Body of pancreas (tissue), 4 donors: Measurements from ENCODE around the gene MYCL. TPM values are rescaled to one million over a fixed set of nuclear protein-coding genes. Genes with fewer than 3 reads are reported as not detected.
A peak's percentile ranks its signal among the peaks of the same experiment; 100 is the strongest.

ENCODE experiments used
- ATAC-seq: fragments of 150-250 bp; one replicate; pipeline ENCODE4 v1.9.1; 2016
- DNase-seq, 4 donors: peaks; one replicate each; pipeline ENCODE4 v3.0.0-alpha.2; 2019
- H3K27ac ChIP-seq, 4 donors: fragments of 200-600 bp; sonication (generic); 1 replicate in 3 of 4; 2 replicates in 1 of 4; pipeline versions ENCODE4 v1.5.1 to v1.6.1; 2016 to 2019; ENCODE audit warnings: mild to moderate bottlenecking in 1 of 4, mixed read lengths in 1 of 4, moderate library complexity in 1 of 4
- H3K27me3 ChIP-seq, 2 donors: fragments of 200-600 bp; sonication (generic); one replicate each; pipeline ENCODE4 v1.6.0; 2016; ENCODE audit warnings: mild to moderate bottlenecking in 1 of 2
- H3K36me3 ChIP-seq, 2 donors: fragments of 200-600 bp; sonication (generic); replicated peaks in 1 of 2; 2 replicates each; pipeline ENCODE4 v1.5.1; 2016; ENCODE audit warnings: low read depth in 2 of 2; ENCODE audit not compliant: insufficient read depth in 1 of 2
- H3K4me1 ChIP-seq: fragments of 200-600 bp; sonication (generic); one replicate; pipeline ENCODE4 v1.6.0; 2016
- H3K4me3 ChIP-seq, 2 donors: fragments of 200-600 bp; sonication (generic); 1 replicate in 1 of 2; 2 replicates in 1 of 2; pipeline ENCODE4 v1.5.1; 2016 to 2019
- H3K9me3 ChIP-seq, 3 donors: fragments of 200-600 bp; sonication (generic); 1 replicate in 2 of 3; 2 replicates in 1 of 3; pipeline ENCODE4 v1.5.1; 2016
- POLR2A ChIP-seq, 3 donors: fragments of 450-650 bp; IDR thresholded peaks; one replicate each; pipeline ENCODE4 v1.6.1; 2016; ENCODE audit warnings: antibody characterized with exemption in 3 of 3, mild to moderate bottlenecking in 2 of 3
- WGBS, 2 donors: methylation state at CpG; one replicate each; pipeline ENCODE4 v1.1.5; 2017; 5-methylcytosine and 5-hydroxymethylcytosine counted together
- intact Hi-C: fragments of 100-400 bp; cut with DNase I; formaldehyde crosslinking; loops from one replicate; pipeline ENCODE4 v1.15.1; 2023
- total RNA-seq, 2 donors: library from RNA; depleted of rRNA; stranded (reverse); fragments of >200 nt; gene quantifications; one replicate each; pipeline ENCODE4 v1.1.0, GENCODE V29; 2016
- TF ChIP-seq, protein P1 (sequence below), 7 experiments: fragments of 450-650 bp in 4 of 7; fragments of 200-600 bp in 3 of 7; sonication (generic) in 3 of 7; IDR thresholded peaks; one replicate each; pipeline ENCODE4 v1.5.1; 2016 to 2019; ENCODE audit warnings: antibody characterized with exemption in 7 of 7

MYCL gene
- total RNA-seq, 2 donors from 2014 or later: 28.3 to 33.0 TPM

DNA sequence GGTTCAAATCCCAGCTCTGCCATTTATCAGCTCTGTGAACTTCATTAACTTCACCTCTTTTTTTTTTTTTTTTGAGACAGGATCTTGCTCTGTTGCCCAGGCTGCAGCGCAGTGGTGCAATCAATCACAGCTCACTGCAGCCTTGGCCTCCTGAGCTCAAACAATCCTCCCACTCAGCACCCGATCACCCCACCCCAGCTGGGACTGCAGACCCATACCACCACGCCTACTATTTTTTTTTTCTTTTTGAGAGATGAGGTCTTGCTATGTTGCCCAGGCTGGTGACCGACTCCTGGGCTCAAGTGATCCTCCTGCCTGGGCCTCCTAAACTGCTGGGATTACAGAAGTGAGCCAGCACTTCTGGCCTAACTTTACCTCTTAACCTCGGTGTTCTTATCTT lies 16.2 kb downstream of the MYCL start:
- intact Hi-C loops: no loop called here
- TF ChIP-seq, protein P1, sequence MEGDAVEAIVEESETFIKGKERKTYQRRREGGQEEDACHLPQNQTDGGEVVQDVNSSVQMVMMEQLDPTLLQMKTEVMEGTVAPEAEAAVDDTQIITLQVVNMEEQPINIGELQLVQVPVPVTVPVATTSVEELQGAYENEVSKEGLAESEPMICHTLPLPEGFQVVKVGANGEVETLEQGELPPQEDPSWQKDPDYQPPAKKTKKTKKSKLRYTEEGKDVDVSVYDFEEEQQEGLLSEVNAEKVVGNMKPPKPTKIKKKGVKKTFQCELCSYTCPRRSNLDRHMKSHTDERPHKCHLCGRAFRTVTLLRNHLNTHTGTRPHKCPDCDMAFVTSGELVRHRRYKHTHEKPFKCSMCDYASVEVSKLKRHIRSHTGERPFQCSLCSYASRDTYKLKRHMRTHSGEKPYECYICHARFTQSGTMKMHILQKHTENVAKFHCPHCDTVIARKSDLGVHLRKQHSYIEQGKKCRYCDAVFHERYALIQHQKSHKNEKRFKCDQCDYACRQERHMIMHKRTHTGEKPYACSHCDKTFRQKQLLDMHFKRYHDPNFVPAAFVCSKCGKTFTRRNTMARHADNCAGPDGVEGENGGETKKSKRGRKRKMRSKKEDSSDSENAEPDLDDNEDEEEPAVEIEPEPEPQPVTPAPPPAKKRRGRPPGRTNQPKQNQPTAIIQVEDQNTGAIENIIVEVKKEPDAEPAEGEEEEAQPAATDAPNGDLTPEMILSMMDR (IDR thresholded peaks at IDR 0.05): no peak
- no peak for TF ChIP-seq POLR2A (IDR thresholded peaks at IDR 0.05)
- ATAC-seq (no peak), DNase-seq (no peak)
- no peaks in the 10 kb centered on the region for H3K9me3 ChIP-seq
- H3K4me3 ChIP-seq: no peak overlapping the region
- no peak overlapping the region for H3K27ac ChIP-seq
- 77 to 82% methylated on average over 5 of the region's 5 CpGs for WGBS, 2 donors
- H3K27me3 ChIP-seq: no peaks in the 10 kb centered on the region
- no peaks in the 10 kb centered on the region for H3K36me3 ChIP-seq
- peaks cover 24% of the 10 kb centered on the region for H3K4me1 ChIP-seq

DNA sequence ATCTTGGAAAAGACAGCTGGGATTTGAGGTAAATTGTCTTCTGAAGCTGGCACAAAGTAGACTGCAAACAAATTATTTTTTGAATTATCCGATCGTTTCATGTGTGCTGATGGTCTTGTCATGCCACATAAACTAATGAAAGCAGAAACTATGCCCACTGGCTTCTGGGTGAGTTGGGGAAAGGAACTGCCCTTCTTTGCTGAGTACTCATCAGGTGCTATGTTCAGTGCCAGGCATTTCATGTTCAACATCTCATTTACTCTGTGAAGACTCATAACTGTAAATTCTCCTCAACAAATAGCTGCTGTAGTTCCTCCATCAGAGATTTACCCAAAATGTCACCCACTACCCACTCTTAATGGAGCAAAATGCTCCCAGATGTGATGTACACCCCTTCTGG lies 19.6 kb downstream of the MYCL start:
- ATAC-seq (no peak), DNase-seq (no peak)
- TF ChIP-seq, protein P1 (IDR thresholded peaks at IDR 0.05): no peak
- TF ChIP-seq POLR2A (IDR thresholded peaks at IDR 0.05): no peak
- Histone ChIP-seq H3K36me3 (no peaks in the 10 kb centered on the region), H3K4me3 (peak overlapping the region; percentile 63 to 99), H3K27ac (no peak overlapping the region), H3K27me3 (no peaks in the 10 kb centered on the region), H3K9me3 (no peaks in the 10 kb centered on the region), H3K4me1 (peaks cover 47% of the 10 kb centered on the region)
- 22 to 29% methylated on average over 2 of the region's 2 CpGs for WGBS, 2 donors
- intact Hi-C loops: no loop called here

DNA sequence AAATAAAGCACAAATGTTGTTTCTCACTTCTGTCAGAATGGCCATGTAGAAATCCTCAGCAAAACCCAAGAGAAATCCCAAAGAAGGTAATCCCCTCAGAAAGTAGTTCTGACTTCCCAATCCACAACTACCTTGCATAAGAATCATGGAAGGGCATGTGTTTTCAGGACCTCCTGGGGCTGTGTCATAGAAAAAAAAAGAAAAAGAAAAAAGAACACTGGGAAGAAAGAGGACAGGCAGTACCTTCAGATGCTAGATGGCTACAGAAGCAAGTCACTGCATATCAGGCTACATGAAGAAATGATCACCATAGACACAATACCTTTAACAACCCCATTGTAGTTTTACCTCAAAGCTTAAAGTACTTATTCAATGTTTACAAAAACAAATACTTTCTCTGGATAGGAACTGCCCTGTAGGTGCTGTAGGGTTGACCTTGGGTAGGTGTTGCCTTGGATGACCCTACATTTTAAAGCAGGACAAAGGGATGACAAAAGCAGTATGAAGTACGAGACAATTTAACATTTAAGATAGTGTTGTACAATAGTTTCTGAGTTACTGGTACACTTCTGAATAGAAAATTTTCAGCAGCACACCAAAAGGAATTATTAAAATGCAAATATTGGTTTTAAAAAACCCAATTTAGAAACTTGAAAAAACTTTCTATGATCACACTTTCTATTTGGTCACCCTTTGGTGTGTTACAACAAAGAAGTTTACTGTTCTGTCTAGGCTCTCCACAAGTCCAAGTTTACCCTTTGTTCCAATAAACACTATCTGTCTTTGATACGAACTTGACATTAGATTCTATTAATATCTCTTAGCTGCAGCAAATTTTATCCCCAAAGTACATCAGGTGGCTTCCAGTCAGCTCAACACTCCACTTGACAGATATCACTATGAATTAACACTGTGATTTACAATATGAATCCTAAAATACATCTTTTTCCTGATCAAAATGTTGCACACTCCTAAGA lies 23.4 kb downstream of the MYCL start:
- intact Hi-C loops: no loop called here
- Histone ChIP-seq H3K4me1 (peaks cover 46% of the 10 kb centered on the region), H3K36me3 (no peaks in the 10 kb centered on the region), H3K27me3 (no peaks in the 10 kb centered on the region), H3K27ac (peak overlapping the region in 2 of 4 donors; percentile 15 to 48), H3K4me3 (no peak overlapping the region), H3K9me3 (no peaks in the 10 kb centered on the region)
- ATAC-seq (no peak), DNase-seq (no peak)
- WGBS, 2 donors: 33 to 42% methylated on average over 2 of the region's 2 CpGs
- no peak for TF ChIP-seq POLR2A (IDR thresholded peaks at IDR 0.05)
- TF ChIP-seq, protein P1 (IDR thresholded peaks at IDR 0.05): no peak

DNA sequence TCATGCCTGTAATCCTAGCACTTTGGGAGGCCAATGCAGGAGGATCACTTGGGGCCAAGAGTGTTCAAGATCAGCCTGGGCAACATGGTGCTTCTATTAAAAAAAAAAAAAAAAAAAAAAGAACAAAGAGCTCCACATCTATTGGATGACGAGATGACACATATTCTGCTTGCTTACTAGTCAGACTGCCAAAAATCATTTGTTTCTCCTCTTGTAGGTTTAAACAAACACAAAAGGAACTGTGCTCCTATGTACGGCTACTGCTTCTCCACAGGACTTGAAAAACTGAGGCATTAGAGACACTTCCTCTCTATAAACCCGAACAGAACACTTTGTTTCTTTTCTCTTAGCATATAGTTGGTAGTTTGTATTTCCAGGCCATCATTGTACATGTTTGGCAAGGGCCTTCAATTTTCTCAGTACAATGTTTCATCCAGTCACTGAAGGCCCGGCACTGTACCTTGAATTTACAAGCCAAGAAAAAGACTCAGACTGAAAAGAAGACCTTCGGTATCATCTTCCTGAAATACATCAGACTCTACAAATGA lies 24.4 kb downstream of the MYCL start:
- 44 to 45% methylated on average over 5 of the region's 5 CpGs for WGBS, 2 donors

More for the DNA sequence above, 24.4 kb downstream of the MYCL start:
- no peaks in the 10 kb centered on the region for H3K27me3 ChIP-seq
- ATAC-seq: no peak
- peaks cover 45% of the 10 kb centered on the region for H3K4me1 ChIP-seq
- H3K27ac ChIP-seq: peak overlapping the region in 1 of 4 donors; percentile 48
- intact Hi-C loops: no loop called here
- no peaks in the 10 kb centered on the region for H3K36me3 ChIP-seq
- no peak for DNase-seq
- no peak for TF ChIP-seq POLR2A (IDR thresholded peaks at IDR 0.05)
- TF ChIP-seq, protein P1 (IDR thresholded peaks at IDR 0.05): no peak
- H3K4me3 ChIP-seq: no peak overlapping the region
- no peaks in the 10 kb centered on the region for H3K9me3 ChIP-seq
